Daoy (cell line): ENCODE data around the gene LRP2. TPM values are rescaled to one million over a fixed set of nuclear protein-coding genes. Genes with fewer than 3 reads are reported as not detected.

Source experiments
- DNase-seq: peaks from one replicate; pipeline ENCODE4 v3.0.0-alpha.2; 2015; ENCODE audit warnings: low read depth
- total RNA-seq: library from RNA; depleted of rRNA; stranded (reverse); fragments of >200 nt; shearing (Covaris generic); gene quantifications from 2 replicates; pipeline ENCODE4 v1.2.3, GENCODE V29; 2014

LRP2 gene
- total RNA-seq, 1 experiment from 2014 or later, result under 0.01 TPM

DNA sequence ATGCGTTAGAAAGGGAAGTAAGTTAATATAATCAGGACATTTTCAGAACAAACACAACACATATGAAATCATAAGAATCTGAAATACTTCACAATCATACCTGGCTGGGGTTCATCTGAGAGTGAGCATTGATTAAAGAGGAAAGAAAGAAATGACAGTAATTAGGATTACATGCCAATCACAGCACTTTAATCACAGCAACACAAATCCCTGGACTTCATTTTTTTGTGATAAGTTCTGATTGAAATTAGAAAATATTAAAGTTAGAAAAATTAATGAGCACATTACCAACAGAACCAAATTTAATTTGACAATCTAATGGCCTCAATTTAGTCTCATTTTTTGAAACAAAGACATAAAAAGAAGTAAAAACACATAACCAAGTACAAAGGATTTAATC is 121.9 kb downstream of the LRP2 start:
- DNase-seq, result no peak

- DNase-seq, result no peak
Observed at GRCh38 chr2:169237939-169238338, 124.4 kb downstream of the LRP2 start.

DNA sequence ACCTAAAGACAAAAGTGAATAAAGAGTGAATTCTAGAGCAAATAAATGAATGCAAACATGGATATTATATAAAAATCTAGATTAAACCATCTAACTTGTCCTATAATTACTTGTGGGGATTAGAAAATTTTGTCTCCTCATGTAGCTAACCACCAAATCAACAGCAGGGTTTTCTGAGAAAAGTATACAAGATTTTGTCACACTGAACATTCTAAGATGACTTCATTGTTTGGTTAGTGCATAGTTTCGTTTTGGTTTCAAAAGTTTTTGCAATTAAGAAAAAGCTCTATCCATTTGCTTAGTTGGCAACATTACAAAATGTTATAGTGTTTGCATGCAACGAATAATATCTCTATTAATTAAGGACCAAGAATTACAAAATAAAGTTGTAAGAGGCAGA is 125.0 kb downstream of the LRP2 start:
- no peak for DNase-seq

- DNase-seq, result no peak
Observed at GRCh38 chr2:169232551-169233154, 129.7 kb downstream of the LRP2 start.

DNA sequence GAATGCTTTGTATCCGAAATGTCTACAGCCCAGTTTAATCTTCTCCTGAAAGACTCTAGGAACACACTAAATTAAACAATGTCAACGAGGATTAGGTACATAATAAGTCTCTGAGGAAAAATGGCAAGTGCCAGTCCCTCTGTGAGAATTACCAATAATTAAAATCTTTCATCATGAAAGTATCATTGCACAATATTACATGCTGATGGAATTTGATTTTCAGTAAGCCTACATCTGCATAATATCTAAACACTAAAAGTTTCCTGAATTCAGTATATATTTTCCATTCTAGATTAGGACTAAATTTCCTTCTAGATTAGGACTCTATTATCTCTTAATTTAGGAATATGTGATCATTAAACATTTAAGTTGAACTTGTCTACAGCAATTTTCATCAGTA is 132.1 kb downstream of the LRP2 start:
- no peak for DNase-seq

DNA sequence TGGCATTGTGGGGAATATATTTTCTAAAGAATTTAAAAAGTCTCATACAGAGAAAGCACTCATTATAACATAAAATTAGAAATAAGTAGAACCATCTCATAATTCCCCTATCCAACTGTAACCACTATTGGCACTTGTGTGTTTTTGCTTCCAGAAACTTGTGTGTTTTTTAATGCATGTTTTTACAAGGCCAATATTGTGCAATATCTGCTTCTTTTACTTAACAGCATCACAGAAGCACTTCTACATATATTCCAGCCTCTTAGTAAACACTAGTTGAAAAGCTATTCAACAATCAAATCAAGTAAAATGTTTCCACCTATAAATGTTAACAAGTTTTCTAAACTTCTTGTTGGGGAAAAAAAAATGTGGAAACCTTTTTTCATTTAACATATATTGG is 132.7 kb downstream of the LRP2 start:
- DNase-seq, result no peak

DNA sequence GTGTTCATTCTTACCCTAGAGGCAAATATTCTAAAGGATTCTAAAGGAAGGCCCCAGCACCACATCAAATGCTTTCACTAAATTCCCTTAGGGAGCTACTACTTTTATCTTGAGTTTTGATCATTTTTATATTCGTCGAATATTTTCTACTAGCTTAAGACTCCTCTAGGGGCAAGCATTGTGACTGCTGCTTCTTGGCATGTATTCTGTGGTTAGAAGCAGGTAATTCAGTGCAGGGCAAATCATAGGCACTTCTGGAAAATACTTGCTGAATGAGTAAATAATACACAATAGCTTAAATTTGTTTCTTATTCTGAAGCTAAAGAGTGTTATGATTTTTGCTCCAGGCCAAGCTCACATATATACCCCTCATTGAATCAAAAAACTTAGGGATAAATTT is 136.4 kb downstream of the LRP2 start:
- no peak for DNase-seq

GRCh38 chr2:169225233-169225750 is 137.0 kb downstream of the LRP2 start:
- no peak for DNase-seq

DNA sequence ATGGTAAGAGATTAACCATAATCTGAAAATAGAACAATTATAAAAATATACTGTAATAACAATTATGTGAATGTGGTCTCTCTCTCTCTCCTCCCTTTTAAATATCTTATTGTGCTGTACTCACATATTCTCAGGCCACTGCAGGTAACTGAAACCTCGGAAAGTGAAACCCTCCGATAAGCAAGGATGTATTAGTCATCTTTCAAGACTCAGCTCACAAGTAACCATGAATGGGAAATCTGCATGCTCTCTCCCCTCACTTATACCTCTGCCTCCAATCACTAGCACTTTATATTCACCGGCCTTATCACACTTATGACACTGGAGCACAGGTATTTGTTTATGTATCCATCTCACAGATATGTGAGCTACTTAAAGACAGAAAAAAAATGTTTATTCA is 139.7 kb downstream of the LRP2 start:
- DNase-seq, result peak; percentile 41

GRCh38 chr2:169221745-169222369 is 140.5 kb downstream of the LRP2 start:
- DNase-seq, result peak; percentile 7

DNA sequence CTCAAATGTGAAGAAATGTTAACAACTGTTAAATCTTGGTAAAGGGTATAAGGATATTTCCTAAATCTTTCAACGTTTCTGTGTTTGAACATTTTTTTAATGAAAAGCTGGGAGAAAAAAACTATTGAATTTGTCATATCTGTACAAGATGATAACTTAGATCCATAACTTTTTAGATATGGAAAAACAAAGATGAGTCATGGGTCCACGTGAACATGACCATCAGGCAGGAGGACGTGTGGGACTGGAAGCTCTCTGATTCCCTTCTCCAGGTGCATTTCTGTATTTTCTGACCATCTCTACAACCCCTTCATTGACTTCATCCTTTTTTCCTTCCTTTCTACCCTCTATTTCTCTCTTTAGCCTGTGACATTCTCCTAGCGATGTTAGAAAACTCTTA is 151.4 kb downstream of the LRP2 start:
- no peak for DNase-seq

GRCh38 chr2:169208026-169208425 is 154.3 kb downstream of the LRP2 start:
- no peak for DNase-seq

GRCh38 chr2:169205176-169205575 is 157.2 kb downstream of the LRP2 start:
- no peak for DNase-seq

GRCh38 chr2:169203952-169204351 is 158.4 kb downstream of the LRP2 start:
- no peak for DNase-seq

DNA sequence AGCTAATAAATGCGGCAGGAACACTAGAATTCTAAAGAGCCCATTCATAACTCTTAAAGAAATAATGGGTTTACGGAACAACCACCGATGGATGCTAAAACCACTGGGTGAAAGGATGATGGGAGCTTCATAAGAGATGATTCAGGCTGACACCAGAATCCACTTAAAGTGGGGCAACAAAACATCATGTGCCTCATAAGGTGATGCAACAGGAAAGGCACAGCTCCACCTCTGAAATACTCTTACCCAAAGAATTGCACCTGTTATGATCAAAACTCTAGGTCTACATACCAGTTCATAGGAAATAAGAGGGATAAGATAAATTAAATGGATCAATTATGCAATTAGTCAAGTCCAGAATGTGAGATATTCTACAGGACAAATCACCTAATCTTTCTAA is 161.6 kb downstream of the LRP2 start:
- DNase-seq, result no peak

DNA sequence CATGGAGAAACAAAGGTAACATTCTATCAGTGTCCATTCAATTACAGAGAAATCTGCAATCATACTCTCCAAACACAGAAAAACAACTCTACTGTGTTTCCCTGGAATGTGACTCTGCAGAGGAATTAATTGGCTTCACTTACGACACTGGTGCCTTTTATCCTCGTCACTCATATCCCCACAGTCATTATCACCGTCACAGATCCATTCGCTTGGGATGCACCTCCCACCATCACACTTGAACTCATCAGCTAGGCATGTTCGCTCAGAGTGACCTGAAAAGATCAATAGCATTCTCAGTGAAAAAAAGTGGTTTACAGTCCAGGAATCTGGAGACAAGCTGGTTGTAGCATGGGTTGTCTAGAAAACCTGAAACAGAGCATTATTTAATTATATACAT is 168.7 kb downstream of the LRP2 start:
- DNase-seq, result no peak

DNA sequence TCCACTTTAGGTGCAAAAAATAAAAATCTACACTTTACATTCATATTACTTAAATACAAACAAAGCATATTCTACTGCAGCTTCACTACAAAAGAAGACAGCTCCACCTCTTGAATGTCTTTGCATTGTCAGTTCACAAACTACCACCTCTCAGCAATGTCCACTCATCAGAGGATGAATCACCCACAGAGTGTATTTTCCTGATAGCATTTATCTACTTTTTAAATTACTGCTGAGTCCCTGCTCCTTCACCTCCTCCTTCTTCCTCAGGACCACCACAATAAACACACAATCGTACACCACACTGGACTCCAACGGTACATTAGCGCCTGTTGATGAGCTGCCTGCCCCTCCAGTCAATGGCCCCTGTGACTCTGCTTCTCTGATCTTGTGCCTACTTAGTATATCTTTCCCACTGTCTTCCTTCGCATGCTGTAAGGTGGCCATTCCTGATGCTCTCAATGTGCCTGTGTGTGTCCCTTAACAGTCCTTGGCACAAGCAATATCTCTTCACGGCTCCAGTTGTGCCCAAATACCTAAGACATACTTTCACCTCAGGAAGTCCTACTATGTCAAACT is 172.0 kb downstream of the LRP2 start:
- DNase-seq, result no peak

DNA sequence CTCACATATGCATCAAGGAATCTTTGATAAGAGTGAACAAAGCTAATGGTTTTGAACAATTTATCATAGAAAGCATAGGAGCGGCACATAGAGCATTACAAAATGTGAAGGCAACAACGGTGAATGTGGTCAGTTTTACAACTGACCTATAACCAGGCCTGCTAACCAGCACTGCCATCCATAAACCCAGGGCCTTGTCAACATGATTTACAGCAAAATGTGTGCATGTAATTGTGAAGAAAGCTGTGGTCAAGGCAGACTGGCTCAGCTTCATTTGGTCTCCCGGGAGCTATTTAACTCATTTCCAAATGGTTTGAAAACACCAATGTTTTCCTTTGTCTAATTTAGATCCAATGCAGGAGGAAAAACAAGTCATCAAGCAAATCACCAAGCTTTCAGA is 173.2 kb downstream of the LRP2 start:
- no peak for DNase-seq

GRCh38 chr2:169185711-169186110 is 176.6 kb downstream of the LRP2 start:
- no peak for DNase-seq

DNA sequence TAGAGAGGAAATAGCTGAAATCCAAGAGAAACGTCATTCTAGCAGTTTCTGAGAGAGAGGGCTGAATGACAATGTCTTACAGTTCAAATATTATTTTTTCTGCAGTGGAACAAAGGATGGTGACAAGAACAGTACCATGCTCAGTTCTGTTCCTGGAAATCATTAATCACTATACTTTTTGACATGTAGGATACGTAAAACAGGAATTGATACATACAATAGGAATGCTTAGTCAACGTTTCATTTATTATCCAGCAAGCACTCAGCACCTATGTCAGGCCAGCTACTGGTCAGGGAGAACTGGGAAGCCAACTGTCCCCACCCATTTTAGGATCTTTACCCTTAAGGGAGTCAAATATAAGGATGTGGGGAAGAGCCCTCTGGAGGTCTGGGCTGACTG is 178.3 kb downstream of the LRP2 start:
- no peak for DNase-seq

DNA sequence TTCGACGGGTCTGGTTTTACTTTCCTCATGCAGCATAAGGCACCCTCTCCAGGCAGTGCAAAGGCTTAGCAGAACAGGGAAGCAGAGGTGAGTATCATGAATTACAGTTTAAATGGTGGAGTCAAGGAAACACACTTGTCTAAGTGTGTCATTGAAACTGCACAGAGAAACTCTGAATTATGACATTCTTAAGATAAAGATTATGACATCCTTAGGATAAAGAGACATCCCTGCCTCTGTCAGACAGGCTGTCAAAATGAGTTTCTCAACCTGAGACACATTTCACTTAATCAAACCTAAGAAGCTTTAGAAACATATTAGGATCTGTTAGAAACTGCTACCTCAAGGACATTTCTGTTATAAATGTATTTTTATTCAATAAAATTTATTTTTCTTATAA is 179.8 kb downstream of the LRP2 start:
- no peak for DNase-seq

DNA sequence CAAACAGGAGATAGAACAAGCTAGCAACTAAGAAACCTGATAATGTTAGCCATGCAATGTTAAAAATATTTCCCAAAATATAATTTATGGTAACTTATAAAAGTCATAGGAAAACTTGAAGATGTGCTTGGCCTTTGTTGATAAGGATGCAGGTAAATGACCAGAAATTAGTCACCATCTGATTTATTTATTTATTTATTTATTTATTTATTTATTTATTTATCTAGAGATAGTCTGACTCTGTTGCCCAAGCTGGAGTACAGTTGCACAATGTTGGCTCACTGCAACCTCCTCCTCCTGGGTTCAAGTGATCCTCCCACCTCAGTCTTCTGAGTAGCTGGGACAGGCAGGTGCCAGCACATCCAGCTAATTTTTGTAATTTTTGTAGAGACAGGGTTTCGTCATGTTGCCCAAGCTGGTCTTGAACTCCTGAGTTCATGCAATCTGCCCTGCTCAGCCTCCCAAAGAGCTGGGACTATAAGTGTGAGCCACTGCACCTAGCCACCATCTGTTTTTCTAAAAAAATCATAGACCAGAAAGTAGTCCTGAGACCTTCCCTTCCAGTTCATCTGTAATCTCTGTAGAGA is 183.4 kb downstream of the LRP2 start:
- no peak for DNase-seq

DNA sequence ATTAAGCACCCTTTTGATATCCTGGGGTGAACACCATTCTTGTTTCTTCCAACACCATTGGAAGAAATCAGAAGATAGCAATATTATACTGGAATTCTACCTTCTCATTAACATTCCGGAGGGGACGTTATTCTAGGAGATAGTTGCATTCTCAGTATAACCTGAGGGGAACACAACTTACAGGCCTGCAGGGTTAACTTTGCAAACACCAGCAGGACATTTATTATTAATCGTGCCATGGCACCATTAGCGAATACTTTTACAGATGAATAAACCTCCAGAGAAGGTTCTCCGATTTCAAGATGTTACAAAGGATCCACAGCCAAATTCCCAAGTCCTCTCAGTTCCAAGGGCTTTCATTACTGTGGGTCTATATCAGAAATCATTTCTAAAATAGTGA is 184.0 kb downstream of the LRP2 start:
- no peak for DNase-seq
